ENCODE data around the gene QRFP. TPM values are rescaled to one million over a fixed set of nuclear protein-coding genes. Genes with fewer than 3 reads are reported as not detected.
A peak's percentile ranks its signal among the peaks of the same experiment; 100 is the strongest.

QRFP gene
- polyA plus RNA-seq, 2 of the 4 experiments (the other 2 are of a cell fraction): not detected

- 89% methylated on average over 5 of the region's 10 CpGs for WGBS (ENCODE audit: missing lambda C conversion rate)
- FAIRE-seq (no peak), DNase-seq (ENCODE audit: low read depth in 1 of 2, low spot score in 1 of 2) (no peak), ATAC-seq (no peak)
- H3K4me3 ChIP-seq: no peak overlapping the region
- no peaks in the 10 kb centered on the region for H3K9me3 ChIP-seq
- POLR2A ChIA-PET: no interaction called here
- CTCF ChIA-PET: interaction anchor here (1.6 to 5.2 kb wide), 2 partner anchors 12 to 55 kb away, joined by 5 to 32 read pairs; no protein-coding TSS in a partner anchor
- peaks cover 26% of the 10 kb centered on the region for H3K4me1 ChIP-seq
- H3K27ac ChIP-seq: peak overlapping the region in 1 of 2 experiments; percentile 9; a peak in 1 of 6 replicates
- no peak overlapping the region for H3K4me2 ChIP-seq
- TF ChIP-seq ESRRA (IDR thresholded peaks at IDR 0.05; ENCODE audit: borderline replicate concordance, low read length) (no peak), RARB (CRISPR knock-in tag; IDR thresholded peaks at IDR 0.05) (no peak), FOSB (CRISPR knock-in tag; IDR thresholded peaks at IDR 0.05) (no peak), HEYL (CRISPR knock-in tag; IDR thresholded peaks at IDR 0.05) (no peak), HOXA7 (CRISPR knock-in tag; IDR thresholded peaks at IDR 0.05) (no peak), JUN (IDR thresholded peaks at IDR 0.05) (no peak), GATA3 (IDR thresholded peaks at IDR 0.05; ENCODE audit: borderline replicate concordance) (no peak), CBX2 (IDR thresholded peaks at IDR 0.05; ENCODE audit: borderline replicate concordance, low read depth) (no peak), EHMT2 (IDR thresholded peaks at IDR 0.05; ENCODE audit: low read depth) (no peak), SREBF2 (IDR thresholded peaks at IDR 0.05) (no peak), RFX5 (IDR thresholded peaks at IDR 0.05) (no peak)
Measured at GRCh38 chr9:130924448-130924788, 27.8 kb upstream of the QRFP start.

- no peak for ATAC-seq
- Histone ChIP-seq H3K27ac (peak overlapping the region in 1 of 2 experiments; percentile 9; a peak in 1 of 6 replicates), H3K4me2 (no peak overlapping the region), H3K9me3 (no peaks in the 10 kb centered on the region), H3K4me1 (peaks cover 20% of the 10 kb centered on the region), H3K4me3 (no peak overlapping the region)
- no peak for TF ChIP-seq FOSL2 (IDR thresholded peaks at IDR 0.05)
- no peak for TF ChIP-seq FOSL2 (CRISPR knock-in tag; IDR thresholded peaks at IDR 0.05)
- TF ChIP-seq POLR2A (IDR thresholded peaks at IDR 0.05; ENCODE audit: low read length): no peak
- TF ChIP-seq HMGXB4 (CRISPR knock-in tag; IDR thresholded peaks at IDR 0.05; ENCODE audit: borderline replicate concordance): no peak
- TF ChIP-seq HDAC2 (IDR thresholded peaks at IDR 0.05): no peak
- TF ChIP-seq FOSB (CRISPR knock-in tag; IDR thresholded peaks at IDR 0.05): no peak
- no peak for TF ChIP-seq RCOR1 (IDR thresholded peaks at IDR 0.05; ENCODE audit: low read depth, low read length)
- no peak for TF ChIP-seq RARB (CRISPR knock-in tag; IDR thresholded peaks at IDR 0.05)
- no peak for TF ChIP-seq BHLHE40 (IDR thresholded peaks at IDR 0.05; ENCODE audit: low read depth, low read length)
- TF ChIP-seq HEYL (CRISPR knock-in tag; IDR thresholded peaks at IDR 0.05): no peak
- TF ChIP-seq HOXB13 (CRISPR knock-in tag; IDR thresholded peaks at IDR 0.05; ENCODE audit: low read depth): no peak
- no peak for TF ChIP-seq E2F6 (IDR thresholded peaks at IDR 0.05; ENCODE audit: borderline replicate concordance, low read depth)
- no peak for TF ChIP-seq CHD2 (IDR thresholded peaks at IDR 0.05; ENCODE audit: low read length, partially characterized antibody)
- no peak for TF ChIP-seq NR3C1 (IDR thresholded peaks at IDR 0.05)
- ChIA-PET POLR2A (no interaction called here), CTCF (interaction anchor here (1.5 to 5.2 kb wide), 3 partner anchors 8 to 55 kb away, joined by 4 to 32 read pairs (median 5); no protein-coding TSS in a partner anchor)
- WGBS (ENCODE audit: missing lambda C conversion rate): 91% methylated on average over 24 of the region's 42 CpGs
- FAIRE-seq: no peak
- no peak for DNase-seq (ENCODE audit: low read depth in 1 of 2, low spot score in 1 of 2)
Measured at GRCh38 chr9:130923611-130924447, 27.2 kb upstream of the QRFP start.

All from A549 (cell line).